ENCODE results near the gene HOXB6. TPM values are rescaled to one million over a fixed set of nuclear protein-coding genes. Genes with fewer than 3 reads are reported as not detected.

The HOXB6 gene
- total RNA-seq, 1 experiment from 2014 or later, result 196 TPM

- no peaks in the 10 kb centered on the region; the same call in 1 of the 2 replicates for H3K36me3 ChIP-seq (ENCODE audit: control insufficient read depth, insufficient read depth, low read length)
- ATAC-seq, result no peak
- BruUV-seq (replicated peaks), result no TSS peak
- no peaks in the 10 kb centered on the region for H3K9me3 ChIP-seq (ENCODE audit: control insufficient read depth, insufficient read depth, low read depth, low read length)
- no peak for DNase-seq (ENCODE audit: low read depth, low spot score)
- peak overlapping the region; percentile 99 for H3K27ac ChIP-seq (ENCODE audit: low read length)
- intact Hi-C loops (cut with micrococcal nuclease; ENCODE audit: unreplicated experiment) (no loop called here), in situ Hi-C loops (cut with HindIII; ENCODE audit: low pct_unique_long_range_greater_than_20kb, low sequenced_read_pairs) (no loop called here)
- peak overlapping the region; percentile 70 to 99 for H3K4me3 ChIP-seq (ENCODE audit: low read depth in 2 of 2, low read length in 2 of 2)
- TF ChIP-seq, protein P1, sequence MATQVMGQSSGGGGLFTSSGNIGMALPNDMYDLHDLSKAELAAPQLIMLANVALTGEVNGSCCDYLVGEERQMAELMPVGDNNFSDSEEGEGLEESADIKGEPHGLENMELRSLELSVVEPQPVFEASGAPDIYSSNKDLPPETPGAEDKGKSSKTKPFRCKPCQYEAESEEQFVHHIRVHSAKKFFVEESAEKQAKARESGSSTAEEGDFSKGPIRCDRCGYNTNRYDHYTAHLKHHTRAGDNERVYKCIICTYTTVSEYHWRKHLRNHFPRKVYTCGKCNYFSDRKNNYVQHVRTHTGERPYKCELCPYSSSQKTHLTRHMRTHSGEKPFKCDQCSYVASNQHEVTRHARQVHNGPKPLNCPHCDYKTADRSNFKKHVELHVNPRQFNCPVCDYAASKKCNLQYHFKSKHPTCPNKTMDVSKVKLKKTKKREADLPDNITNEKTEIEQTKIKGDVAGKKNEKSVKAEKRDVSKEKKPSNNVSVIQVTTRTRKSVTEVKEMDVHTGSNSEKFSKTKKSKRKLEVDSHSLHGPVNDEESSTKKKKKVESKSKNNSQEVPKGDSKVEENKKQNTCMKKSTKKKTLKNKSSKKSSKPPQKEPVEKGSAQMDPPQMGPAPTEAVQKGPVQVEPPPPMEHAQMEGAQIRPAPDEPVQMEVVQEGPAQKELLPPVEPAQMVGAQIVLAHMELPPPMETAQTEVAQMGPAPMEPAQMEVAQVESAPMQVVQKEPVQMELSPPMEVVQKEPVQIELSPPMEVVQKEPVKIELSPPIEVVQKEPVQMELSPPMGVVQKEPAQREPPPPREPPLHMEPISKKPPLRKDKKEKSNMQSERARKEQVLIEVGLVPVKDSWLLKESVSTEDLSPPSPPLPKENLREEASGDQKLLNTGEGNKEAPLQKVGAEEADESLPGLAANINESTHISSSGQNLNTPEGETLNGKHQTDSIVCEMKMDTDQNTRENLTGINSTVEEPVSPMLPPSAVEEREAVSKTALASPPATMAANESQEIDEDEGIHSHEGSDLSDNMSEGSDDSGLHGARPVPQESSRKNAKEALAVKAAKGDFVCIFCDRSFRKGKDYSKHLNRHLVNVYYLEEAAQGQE (IDR thresholded peaks at IDR 0.05; ENCODE audit: insufficient read depth in 1 of 2, low read depth in 2 of 2, low read length in 1 of 2), result no peak
- TF ChIP-seq TCF7L2 (IDR thresholded peaks at IDR 0.05; ENCODE audit: low read depth, low read length), result no peak
- TF ChIP-seq SIN3A (IDR thresholded peaks at IDR 0.05; ENCODE audit: borderline replicate concordance, insufficient read depth, low read depth, low read length), result no peak
- TF ChIP-seq CTCF (IDR thresholded peaks at IDR 0.05), result no peak
- TF ChIP-seq POLR2AphosphoS5 (IDR thresholded peaks at IDR 0.05; ENCODE audit: low read depth, low read length), result no peak
- ChIA-PET CTCF (no interaction called here), POLR2A (interaction anchor here (0.6 to 2.1 kb wide), 3 partner anchors 9 to 540 kb away, joined by 3 to 7 read pairs (median 5); no protein-coding TSS in a partner anchor)
- peaks cover 54% of the 10 kb centered on the region for H3K4me1 ChIP-seq (ENCODE audit: control insufficient read depth, insufficient read depth, low read length)
- no peaks in the 10 kb centered on the region for H3K27me3 ChIP-seq (ENCODE audit: control insufficient read depth, insufficient read depth, low read length)
Observed at GRCh38 chr17:48597528-48597777, 7.3 kb downstream of the HOXB6 start.

DNA sequence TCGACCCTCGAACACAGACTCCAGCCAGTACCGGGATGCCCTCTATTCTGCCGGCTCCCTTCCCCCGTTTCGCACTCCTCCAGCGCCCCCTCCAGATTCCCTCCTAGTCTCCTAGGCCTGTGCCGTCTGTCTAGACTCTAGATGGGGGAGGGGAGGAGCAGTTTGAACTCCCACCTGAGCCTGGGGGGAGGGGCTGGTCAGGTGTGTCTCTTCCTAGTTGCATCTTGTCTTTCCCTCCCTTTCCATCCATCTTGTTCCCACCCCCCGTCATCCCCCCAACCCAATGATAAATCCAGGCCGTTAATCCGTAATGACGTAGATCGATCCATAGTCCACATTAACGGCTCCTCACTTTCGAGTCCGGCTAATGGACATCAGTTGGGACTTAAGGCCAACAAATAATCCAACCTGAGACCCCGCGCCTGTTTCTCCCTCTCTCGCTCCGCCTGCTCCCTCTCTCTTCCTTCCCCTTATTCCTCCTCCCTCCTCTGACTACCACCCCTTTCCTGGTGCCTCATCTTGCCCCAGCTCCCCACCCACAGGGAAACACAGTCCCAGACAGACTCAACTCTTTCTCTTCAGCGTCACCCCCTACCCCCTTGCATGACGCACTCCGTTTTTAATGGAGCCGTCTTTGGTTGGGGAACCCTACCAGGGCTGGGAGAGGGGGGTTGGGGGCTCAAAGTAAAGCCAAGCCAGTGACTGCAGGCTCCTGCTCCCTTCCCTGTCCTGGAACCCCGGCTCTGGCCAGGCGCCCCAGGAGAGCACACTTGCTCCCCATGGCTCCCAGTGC lies 7.9 kb downstream of the HOXB6 start:
- Histone ChIP-seq H3K27me3 (ENCODE audit: control insufficient read depth, insufficient read depth, low read length) (no peaks in the 10 kb centered on the region), H3K36me3 (ENCODE audit: control insufficient read depth, insufficient read depth, low read length) (no peaks in the 10 kb centered on the region; the same call in 1 of the 2 replicates), H3K4me1 (ENCODE audit: control insufficient read depth, insufficient read depth, low read length) (peaks cover 55% of the 10 kb centered on the region), H3K9me3 (ENCODE audit: control insufficient read depth, insufficient read depth, low read depth, low read length) (no peaks in the 10 kb centered on the region), H3K27ac (ENCODE audit: low read length) (peak overlapping the region; percentile 99), H3K4me3 (ENCODE audit: low read depth in 2 of 2, low read length in 2 of 2) (peak overlapping the region; percentile 70 to 99)
- in situ Hi-C loops (cut with HindIII; ENCODE audit: low pct_unique_long_range_greater_than_20kb, low sequenced_read_pairs), result no loop called here
- ATAC-seq (peak; percentile 7), DNase-seq (ENCODE audit: low read depth, low spot score) (no peak)
- TSS peak; percentile 24 for BruUV-seq (replicated peaks)
- CTCF ChIA-PET, result interaction anchor here (0.6 kb wide), 1 partner anchor 20 kb away, joined by 3 read pairs; no protein-coding TSS in a partner anchor
- POLR2A ChIA-PET, result interaction anchor here (0.6 to 1.0 kb wide), 4 partner anchors 8 to 56 kb away, joined by 3 to 13 read pairs (median 4); partner anchors contain the start of gene HOXB6
- intact Hi-C loops (cut with micrococcal nuclease; ENCODE audit: unreplicated experiment), result no loop called here
- TF ChIP-seq CTCF (IDR thresholded peaks at IDR 0.05) (peak; percentile 41), SIN3A (IDR thresholded peaks at IDR 0.05; ENCODE audit: borderline replicate concordance, insufficient read depth, low read depth, low read length) (0 out of 2 replicates have a peak, but pooled peaks have one; percentile 42), POLR2AphosphoS5 (IDR thresholded peaks at IDR 0.05; ENCODE audit: low read depth, low read length) (peak; percentile 64)
- TF ChIP-seq, protein P1 (IDR thresholded peaks at IDR 0.05; ENCODE audit: insufficient read depth in 1 of 2, low read depth in 2 of 2, low read length in 1 of 2), result no peak
